Glomerular visceral epithelial cell (primary cell): ENCODE data around the gene CEP83.
A peak's percentile ranks its signal among the peaks of the same experiment; 100 is the strongest.
"Not testable (repeated sequence)": the region's sequence is repeated elsewhere in the genome, so short reads cannot be mapped to it uniquely, and the experiment has no call there.

ENCODE experiments used
- DNase-seq: peaks from one replicate; pipeline ENCODE4 v3.0.0-alpha.2; 2016; ENCODE audit errors: extremely low spot score

The CEP83 gene

DNA sequence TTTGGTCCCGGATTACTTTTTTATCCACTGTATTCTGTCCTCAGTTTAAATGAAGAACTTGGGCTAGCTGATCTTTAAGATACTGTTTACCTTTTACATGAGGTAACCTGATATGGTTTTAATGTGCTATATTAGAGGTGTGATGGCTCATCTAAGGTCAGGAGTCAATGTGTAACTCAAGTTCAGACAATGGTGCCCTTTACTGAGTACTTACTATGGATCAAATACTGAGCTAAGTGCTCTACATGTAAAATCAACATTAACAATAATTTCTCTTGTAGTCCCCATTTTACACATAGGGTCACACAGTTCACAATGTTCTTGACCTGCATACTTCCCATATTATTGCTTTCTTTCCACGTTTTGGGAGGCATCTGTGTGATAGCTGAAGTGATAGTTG, 79.2 kb downstream of the CEP83 start:
- no peak for DNase-seq

- no peak for DNase-seq
Observed at GRCh38 chr12:94379479-94380113, 80.1 kb downstream of the CEP83 start.

DNA sequence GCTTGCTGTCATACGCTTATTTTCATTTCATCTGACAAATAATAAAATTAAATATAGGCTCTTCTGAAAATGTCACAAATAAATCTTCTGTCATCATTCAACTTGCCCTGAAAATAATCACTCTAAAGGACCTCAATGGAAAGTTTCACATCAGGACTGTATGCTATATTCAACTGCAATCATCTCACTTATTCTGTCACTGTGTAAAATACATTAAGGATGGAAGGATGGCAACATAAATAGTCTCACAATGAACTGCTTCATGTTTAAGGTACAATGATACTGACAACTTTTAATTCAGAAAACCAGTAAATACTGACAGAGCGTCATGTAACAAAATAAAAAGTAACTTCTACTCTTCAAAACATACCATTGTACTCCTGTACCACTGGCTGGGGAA, 82.1 kb downstream of the CEP83 start:
- DNase-seq = no peak

DNA sequence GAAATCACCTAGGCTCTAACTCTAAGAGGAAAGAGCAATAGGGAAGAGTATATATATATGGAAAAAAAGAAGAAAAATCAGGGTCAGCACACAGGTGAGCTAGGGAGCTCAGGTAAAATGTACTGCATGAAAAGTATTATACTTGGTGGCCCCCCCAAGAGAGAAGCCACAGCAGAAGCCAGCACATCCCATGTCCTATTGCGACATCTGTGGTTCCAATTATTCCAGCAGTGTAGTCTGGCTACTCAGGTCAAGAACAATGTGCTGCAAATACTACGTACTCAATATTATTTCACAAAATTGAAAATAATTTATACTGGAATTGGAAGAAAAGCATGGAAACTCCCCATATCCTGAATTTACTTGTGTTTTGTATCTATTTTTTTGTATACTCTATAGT, 85.5 kb downstream of the CEP83 start:
- DNase-seq = no peak

DNA sequence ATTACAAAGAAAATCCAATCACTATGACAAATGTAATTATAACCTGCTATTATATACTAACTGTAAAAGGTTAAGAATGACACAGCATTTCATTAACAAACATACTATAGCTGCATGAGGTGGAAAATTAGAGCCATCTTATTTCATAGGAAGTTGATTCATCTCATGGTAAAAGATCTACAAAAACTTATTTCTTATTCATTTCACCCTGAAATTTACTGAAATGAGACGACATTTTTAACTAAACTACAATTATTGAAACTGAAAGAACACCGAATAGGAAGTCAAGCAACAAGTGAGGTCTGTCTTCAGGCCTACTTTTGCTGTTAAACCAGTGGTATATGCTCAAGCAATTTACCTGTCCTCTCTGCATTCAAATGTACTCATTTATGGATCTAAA, 87.2 kb downstream of the CEP83 start:
- DNase-seq = no peak

DNA sequence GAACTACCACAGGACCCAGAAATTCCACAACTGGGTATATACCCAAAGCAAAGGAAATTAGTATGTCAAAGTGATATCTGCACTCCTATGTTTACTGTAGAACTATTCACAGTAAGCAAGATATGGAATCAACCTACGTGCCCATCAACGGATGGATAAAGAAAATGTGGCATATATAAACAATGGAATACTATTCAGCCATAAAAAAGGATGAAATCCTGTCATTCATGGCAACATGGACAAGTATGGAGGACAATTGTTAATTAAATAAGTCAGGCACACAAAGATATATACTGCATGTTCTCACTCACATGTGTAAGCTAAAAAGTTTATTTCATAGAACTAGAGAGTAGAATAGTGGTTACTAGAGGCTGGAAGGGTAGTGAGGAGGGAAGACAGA, 97.0 kb downstream of the CEP83 start:
- DNase-seq = no peak

DNA sequence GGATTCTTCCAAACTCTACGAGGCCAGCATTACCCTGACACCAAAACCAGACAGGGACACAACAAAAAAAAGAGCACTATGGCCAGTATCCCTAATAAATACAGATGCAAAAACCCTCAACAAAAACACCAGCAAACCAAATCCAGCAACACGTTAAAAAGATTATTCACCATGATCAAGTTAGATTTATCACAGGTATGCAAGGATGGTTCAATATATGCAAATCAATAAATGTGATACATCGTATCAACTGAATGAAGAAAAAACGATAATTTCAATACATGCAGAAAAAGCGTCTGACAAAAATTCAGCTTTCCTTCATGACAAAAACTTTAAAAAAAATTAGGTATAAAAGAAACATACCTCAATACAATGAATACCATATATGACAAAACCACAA, 99.9 kb downstream of the CEP83 start:
- no peak for DNase-seq

DNA sequence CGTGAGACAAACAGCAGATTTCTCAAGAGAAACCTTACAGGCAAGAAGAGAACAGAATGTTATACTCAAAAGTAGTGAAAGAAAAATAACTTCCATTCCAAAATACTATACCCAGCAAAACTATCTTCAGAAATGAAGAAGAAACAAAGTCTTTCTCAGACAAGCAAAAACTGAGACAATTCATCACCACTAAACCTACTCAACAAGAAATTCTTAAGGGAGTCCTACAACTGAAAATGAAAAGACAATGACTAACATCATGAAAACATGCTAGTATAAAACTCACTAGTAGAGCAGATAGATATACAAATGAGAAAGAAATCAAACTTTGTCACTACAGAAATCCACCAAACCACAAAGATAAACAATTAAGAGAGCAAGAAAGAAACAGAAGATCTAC, 106.5 kb downstream of the CEP83 start:
- no peak for DNase-seq

- no peak for DNase-seq
Observed at GRCh38 chr12:94340573-94340972, 119.1 kb downstream of the CEP83 start.

DNA sequence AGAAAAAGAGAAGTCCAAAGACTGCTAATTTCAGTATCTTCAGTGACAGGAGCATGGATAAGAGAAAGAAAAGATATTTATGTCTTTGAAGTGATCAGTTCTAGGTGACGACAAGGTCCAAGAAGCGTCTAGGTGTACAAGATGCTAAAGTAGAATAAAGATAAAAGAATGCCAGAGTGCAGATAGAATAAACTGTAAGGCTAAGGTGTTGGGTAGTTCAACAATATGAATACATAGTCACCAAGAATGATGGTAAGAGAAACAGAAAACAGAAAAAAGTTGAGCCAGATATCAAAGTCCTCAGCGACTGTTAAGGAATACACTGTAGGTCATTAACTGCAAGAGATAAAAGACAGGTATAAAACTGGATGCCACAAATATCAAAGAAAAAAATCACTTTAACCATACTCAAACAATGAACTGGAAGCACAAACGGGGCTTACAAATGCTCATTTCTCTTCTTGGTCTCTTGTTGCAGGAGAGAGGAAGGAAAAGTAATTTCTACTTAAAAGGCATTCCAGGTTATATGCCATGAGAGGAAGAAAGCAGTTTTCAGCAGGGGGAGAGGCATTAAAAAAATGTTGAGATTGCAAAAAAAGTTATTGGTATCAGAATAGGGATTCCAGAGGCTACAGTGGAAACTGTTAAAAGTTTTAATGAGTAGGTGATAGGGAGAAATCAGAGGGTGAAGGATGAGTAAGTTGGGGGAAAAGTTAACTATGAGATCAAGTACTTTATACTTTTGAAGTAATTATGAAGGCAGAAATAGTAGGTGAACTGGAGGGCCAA, 121.5 kb downstream of the CEP83 start:
- DNase-seq = no peak

DNA sequence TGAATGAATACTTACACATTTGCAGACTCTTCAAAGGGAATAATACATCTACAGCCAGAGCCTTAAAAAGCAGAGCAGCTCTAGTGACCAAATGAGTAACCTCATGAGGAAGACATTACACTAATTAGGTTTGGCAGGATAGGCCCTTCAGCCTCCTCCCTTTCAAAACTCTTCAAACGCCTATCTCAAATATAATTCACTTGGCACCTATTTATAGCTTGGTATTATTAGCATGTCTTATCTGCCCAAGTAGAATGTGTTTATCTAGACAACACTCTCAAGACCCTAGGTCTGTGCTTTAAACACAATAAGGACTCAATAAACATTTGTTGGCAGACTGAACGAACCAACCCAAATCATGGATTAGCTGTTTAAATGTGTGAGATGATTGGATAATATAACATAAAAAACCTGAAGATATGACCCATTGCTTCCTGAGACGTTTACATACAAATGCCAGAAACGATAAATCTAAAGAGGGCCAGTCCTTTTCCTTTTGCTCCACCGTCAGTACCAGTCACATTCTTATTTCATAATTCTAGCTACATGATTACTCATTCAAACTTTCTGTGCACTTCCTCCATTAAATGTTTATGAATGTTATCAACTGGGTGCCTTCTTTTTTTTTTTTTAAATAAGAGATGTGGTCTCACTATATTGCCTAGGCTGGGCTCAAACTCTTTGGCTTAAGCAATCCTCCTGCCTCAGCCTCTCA, 123.3 kb downstream of the CEP83 start:
- DNase-seq = no peak

GRCh38 chr12:94333396-94333795, 126.3 kb downstream of the CEP83 start:
- DNase-seq = no peak

DNA sequence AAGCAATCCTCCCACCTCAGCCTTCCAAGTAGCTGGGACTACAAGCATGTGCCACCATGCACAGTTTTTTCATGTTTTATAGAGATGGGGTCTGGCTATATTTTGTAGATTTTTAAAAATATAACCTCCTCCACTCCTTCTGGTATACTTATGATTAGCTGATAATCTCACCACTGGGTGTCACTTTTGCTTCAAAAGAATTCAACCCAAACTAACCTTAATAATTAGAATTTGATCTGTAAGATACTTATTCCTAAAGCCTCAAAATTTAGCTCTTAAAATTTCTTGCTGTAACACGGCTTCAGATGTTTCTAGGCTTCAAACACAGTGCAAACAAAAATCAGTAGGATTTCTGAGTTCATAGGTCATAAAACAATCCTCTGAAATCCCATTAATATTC, 130.3 kb downstream of the CEP83 start:
- DNase-seq = no peak

GRCh38 chr12:94327809-94328208, 131.9 kb downstream of the CEP83 start:
- no peak for DNase-seq

DNA sequence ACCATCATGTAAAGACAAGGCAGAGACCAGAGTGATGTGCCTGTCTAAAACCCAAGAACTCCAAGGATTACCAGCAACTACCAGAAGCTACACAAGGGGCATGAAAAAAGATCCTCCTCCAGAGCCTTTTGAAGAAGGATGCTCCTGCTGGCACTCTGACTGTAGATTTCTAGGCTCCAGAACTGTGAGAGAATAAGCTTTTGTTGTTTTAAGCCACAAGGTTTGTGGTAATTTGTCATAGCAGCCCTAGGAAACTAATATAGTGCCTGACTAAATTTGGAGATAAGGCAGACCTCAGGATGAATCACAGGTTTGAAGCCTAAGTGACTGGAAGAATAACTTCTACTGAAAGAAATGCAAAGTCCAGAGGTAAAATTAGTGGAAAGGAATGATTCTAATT, 132.9 kb downstream of the CEP83 start:
- peak; percentile 63 for DNase-seq

DNA sequence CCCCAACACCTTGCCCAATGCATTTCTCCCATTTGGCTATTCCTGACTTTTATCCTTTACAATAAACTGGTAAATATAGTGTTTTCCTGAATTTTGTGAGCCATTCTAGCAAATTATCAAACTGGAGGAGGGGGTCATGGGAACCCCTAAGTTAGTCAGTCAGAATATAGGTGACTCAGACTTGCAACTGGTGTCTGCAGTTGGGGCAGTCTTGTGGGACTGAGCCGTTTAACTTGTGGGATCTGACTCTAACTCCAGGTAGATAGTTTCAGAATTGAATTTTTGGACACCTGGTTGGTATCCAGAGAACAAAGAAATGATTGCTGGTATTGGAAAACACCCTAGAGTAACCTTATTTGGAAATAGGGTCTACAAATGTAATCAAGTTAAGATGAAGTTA, 133.4 kb downstream of the CEP83 start:
- DNase-seq = no peak

- no peak for DNase-seq
Observed at GRCh38 chr12:94322346-94322745, 137.3 kb downstream of the CEP83 start.

DNA sequence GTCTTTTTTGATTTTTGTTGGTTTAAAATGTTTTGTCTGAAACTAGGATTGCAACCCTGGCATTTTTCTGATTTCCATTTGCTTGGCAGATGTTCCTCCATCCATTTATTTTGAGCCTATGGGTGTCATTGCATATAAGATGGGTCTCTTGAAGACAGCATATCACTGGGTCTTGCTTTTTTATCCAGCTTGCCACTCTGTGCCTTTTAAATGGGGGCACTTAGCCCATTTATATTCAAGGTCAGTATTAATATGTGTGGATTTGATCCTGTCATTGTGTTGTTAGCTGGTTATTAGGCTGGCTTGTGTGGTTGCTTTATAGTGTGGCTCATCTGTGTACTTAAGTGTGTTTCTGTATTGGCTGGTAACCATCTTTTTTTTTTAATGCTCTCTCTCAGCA, 139.6 kb downstream of the CEP83 start:
- DNase-seq = no peak

GRCh38 chr12:94318181-94318580, 141.5 kb downstream of the CEP83 start:
- no peak for DNase-seq

- not testable (repeated sequence) for DNase-seq
Observed at GRCh38 chr12:94316600-94316999, 143.1 kb downstream of the CEP83 start.

DNA sequence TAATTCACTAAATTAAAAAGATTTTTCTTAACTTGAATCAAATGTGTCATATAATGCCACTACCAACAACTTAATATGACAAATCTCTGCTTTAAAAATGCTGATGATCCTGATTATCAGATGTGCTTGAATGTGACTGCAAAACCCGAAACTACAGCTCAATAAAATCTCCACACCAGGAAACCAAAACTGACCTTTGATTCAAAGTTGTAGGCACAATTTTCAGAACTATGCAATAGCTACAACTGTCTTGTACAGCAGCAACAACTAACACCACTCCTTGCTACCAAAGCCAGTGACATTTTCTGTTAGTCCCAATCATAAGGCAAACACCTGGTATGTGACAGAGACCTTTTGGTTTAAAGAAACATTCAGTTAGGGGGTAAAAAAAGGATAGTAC, 147.3 kb downstream of the CEP83 start:
- DNase-seq = no peak

GRCh38 chr12:94309373-94309772, 150.3 kb downstream of the CEP83 start:
- DNase-seq = no peak

DNA sequence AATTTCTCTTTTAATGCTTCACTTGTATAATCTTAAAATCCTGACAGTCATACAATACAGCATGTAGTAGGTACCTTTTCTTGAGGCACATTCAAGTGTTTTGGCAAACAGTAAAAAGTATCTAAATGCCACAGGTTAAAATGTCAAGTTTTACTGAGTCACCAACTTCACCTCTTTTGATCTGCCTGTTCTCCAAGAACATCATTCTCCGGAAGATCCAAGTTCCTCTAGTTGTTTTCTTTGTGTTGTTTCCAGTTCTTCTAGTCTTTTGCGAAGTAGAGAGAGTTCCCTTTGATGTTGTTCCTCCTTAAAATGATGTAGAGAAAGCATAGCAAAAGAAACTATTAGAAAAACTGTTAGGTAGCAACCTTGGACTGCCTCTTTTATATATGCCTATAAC, 151.1 kb downstream of the CEP83 start:
- no peak for DNase-seq
